GDM1 (cell line): ENCODE results near the gene SLC12A7.
"Not testable (repeated sequence)": the region's sequence is repeated elsewhere in the genome, so short reads cannot be mapped to it uniquely, and the experiment has no call there.

Experiments
- DNase-seq: peaks from one replicate; lab custom pipeline; 2025; lab: John Stamatoyannopoulos, UW

Gene SLC12A7

GRCh38 chr5:1111727-1112289, at the start of gene SLC12A7:
TSS of gene SLC12A7 (minus strand) at chr5:1112063. CDS start at chr5:1111991, 72 bp downstream.
- DNase-seq: peak; percentile 55

- no peak for DNase-seq
These were observed 49.4 kb upstream of the SLC12A7 start for GRCh38 chr5:1161108-1161832.

DNA sequence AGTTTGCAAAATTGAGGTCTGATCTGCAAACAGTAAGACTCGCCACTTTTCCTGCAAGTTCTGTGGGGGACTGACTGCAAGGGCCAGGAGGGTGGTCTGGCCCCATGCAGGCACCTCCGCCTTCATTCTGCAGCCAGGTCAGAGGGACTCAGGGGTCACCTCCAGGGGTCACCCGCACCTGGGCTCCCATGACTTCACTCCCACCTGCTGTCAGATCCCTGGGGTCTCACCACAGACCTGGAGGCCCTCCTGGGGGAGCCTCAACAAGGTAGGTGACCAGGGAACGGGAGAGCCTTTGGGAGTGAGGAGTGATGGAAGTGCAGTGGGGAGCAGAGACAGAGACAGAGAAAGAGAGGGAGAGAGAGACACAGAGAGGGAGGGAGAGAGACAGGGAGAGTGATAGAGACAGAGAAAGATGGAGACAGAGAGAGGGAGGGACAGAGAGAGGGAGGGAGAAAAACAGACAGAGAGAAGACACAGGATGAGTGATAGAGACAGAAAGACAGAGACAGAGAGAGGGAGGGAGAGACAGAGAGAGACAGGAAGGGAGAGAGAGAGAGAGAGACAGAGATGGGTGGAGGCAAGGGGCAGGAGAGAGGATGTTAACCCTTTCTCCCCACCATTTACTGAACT, 48.0 kb upstream of the SLC12A7 start:
- DNase-seq: no peak

DNA sequence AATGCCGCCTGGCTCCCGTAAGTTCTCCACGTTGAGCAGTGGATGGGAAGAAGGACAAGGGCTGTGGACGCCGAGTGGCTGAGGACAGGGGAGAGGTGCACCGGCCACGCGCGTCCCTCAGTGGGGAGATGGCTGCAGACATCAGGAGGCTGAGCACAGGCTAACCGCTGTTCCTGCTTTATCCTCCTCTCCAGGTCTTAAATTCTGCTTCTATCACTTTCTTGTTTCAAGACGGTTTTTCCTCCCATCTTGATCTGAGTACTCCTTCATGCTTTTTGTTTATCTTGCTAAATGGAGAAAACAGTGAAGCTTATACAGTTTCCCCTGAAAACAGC, 47.4 kb upstream of the SLC12A7 start:
- DNase-seq: no peak

DNA sequence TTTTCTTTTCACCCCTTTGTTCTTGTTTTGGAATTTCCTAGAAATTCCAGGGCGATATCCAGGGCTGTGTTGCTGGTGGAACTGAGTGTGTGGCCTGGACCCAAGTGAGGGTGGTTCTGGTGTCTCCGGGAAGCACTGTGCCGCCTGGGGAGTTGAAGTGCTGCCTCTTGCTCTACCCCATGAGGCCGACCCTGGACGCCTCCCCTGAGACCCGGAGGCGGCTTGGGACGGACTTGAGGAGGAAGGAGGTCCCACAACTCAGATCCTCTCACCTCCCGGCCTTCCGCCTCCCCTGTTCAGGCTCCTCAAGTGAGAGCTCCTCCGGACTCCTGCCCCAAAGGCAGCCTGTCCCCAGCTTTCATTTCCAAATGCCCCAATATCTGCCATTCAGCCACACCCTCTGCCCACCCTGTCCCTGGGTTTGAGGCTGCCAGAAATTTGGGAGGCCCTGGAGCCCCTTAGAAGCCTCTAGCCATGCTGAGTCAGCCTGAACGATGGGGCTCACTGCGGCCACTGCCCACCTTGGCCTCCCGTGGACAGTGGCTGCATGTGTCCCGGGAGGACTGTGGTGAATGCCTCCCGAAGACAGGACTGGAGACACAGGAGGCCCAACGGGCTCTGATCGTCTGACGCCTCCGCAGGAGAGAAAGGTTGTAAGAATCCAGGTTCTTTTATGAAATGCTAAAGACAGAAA, 46.9 kb upstream of the SLC12A7 start:
- DNase-seq: no peak

DNA sequence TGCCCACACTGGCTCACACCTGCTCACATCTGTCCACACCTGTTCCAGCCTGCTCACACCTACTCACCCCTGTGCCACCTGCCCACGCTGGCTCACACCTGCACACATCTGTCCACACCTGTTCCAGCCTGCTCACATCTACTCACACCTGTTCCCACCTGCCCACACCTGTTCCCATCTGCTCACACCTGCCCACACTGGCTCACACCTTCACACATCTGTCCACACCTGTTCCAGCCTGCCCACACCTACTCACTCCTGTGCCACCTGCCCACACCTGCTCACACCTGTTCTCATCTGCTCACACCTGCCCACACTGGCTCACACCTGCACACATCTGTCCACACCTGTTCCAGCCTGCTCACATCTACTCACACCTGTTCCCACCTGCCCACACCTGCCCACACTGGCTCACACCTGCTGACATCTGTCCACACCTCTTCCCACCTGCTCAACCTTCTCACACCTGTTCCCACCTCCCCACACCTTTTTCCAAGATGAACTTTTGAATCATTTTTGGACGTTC, 45.7 kb upstream of the SLC12A7 start:
- DNase-seq: not testable (repeated sequence)

- no peak for DNase-seq
These were observed 45.0 kb upstream of the SLC12A7 start for GRCh38 chr5:1156754-1157460.

GRCh38 chr5:1156033-1156753, 44.3 kb upstream of the SLC12A7 start:
- no peak for DNase-seq

GRCh38 chr5:1155191-1156032, 43.5 kb upstream of the SLC12A7 start:
- no peak for DNase-seq

DNA sequence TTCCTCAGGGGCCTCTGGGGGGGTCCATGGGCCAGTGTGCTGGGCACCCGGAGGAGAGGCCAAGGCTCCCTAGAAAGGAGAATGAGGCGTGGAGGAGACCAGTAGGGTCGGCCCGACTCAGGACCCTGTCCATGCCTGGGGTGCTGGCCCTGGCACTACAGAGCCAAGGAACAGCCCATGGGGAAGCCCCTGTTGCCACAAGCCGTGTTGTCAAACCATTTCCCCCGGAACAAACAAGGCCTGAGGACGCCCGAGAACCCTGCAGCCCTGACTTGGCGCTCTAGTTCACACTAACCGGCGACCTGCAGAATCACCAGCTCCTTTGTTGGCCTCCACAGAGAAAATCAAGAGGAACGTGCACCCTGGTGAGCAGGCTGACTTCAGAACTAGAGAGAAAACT, 41.6 kb upstream of the SLC12A7 start:
- DNase-seq: no peak

GRCh38 chr5:1152771-1153282, 41.0 kb upstream of the SLC12A7 start:
- DNase-seq: no peak

DNA sequence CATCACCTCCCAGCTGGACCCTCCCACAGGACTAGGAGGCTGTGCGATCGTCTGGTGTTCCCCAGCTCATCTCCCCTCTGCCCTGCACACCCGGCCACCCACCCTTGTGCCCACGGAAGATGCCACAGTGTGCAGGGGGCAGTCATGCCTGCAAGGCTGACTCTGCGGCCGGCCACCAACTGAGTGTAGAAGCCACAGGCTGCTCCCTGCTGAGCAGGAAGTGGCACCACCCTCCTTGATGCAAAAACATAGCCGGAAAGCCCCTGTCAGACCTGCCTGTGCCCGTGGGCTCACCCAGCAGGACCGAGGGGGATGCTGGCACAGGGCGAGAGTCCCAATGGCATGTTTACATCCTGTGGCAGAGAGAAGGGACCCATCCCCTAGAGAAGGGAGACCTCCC, 40.3 kb upstream of the SLC12A7 start:
- no peak for DNase-seq

DNA sequence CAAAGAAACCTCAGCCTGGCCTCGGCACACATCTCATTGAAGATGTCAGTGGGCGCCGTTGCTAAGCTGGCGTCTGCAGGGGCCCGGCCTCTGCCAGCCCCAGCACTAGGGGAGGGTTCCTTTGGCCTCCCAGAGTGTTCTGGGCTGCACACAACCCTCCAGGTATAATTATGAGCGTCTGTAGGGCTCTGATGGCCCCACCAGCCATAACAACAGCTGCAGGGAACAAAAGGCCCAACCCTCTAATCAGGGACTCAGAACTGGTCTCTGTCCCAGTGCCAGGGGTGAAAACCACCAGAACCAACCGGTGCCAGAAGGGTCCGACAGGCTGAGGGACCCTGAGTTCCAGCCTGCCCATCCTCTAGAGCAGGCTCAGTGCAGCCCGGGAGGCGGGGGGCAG, 39.5 kb upstream of the SLC12A7 start:
- no peak for DNase-seq

DNA sequence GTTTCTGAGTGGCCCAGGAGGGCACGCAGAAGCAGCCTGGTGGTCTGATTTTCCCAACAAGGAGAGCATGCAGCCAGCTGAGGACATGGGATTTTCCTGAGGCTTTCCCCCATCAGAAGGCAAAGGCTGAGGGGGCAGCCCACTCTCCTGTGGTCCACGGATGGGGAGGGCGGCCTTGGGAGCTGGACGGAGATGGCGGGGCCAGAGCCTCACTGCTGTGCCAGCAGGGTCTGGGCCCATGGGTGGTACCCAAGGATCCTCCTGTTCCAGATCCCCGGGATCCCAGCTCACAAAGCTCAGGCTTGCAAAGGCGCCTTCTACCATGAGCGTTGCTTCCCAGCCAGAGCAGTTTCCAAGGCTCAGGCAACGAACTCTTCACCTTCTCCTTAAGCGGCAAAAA, 39.0 kb upstream of the SLC12A7 start:
- no peak for DNase-seq

DNA sequence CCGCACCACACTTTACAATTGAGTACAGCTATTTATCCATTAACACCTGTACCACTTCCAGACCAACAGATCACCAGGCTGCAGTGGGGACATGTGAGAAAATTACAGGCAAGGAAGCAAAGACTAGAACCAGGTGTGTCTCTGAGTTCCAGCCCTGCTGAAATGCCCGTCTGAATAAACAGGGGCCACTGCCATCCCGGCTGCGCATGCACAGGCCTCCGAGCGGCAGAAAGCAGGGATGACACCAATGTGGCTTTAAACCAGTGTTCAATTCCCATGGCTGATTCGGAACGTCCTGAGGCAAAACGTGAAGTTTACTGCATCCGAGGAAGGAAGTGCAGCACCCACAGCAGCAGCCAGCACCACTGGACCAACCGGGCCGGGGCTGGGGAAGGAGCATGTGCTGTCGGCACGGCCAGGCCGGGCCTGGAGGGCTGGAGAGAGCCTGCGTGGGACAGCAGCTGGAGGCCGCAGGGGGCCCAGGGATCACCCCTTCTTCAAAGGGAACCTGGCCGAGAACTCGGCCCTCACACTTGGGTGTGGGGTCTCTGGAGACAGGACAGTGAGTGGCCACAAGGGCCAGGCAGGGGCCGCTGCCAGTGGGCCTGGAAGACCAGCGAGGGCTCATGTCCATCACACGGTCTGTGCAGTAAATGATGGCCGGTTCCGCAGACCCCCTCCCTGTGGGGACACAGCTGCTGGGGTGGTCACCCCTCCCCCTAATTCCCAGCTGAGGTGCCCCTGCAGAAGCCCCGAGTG, 33.0 kb upstream of the SLC12A7 start:
- no peak for DNase-seq

GRCh38 chr5:1144089-1144488, 32.2 kb upstream of the SLC12A7 start:
- DNase-seq: no peak

DNA sequence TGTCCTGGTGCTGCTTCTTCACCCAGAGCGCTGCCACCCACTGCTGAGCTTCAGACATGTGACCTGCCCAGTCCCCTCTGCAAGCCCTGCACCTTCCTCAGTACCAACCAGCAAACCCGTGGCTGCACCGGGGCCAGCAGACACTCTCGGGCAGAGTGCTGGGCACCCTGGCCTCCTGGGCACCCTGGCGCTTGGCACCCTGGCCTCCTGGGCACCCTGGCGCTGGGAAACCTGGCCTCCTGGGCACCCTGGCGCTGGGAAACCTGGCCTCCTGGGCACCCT, 31.7 kb upstream of the SLC12A7 start:
- no peak for DNase-seq

- no peak for DNase-seq
These were observed 31.2 kb upstream of the SLC12A7 start for GRCh38 chr5:1142886-1143669.

DNA sequence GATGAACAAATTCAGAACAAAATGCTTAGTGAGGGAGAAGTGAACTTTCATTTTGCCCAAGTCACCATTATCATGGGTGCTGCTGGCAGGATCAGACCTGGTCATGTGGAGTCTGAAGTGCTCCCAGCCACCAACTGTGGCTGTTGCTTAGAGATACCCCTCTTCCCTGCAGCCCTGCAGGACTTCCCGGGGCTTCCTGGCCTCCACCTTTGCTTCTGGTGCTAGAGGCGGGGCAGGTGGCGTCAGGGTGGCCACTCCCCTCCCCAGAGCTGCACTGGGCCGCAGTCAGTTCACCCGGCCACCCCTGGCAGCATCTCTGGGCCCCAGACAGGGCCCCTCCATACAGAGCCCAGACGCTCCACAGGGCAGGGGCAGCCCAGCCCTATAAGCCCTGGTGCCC, 30.0 kb upstream of the SLC12A7 start:
- DNase-seq: no peak
